Astrocyte (in vitro differentiated cells and primary cell): Measurements from ENCODE around the gene RANBP10. TPM values are rescaled to one million over a fixed set of nuclear protein-coding genes. Genes with fewer than 3 reads are reported as not detected.

Experiments used
- DNase-seq: peaks from one replicate; pipeline ENCODE4 v3.0.0-alpha.2; 2010; ENCODE audit warnings: low read depth
- FAIRE-seq: peaks from 2 replicates; lab custom pipeline; 2011; peaks lifted over from hg19 to GRCh38; lab: Jason Lieb, UNC
- H2AFZ ChIP-seq: 2 replicates; pipeline ENCODE4 v1.6.0; 2012; ENCODE audit warnings: low read depth, low read length, inconsistent platforms
- H3K27ac ChIP-seq: 2 replicates; pipeline ENCODE4 v1.5.1; 2011; ENCODE audit warnings: low read depth, low read length, inconsistent platforms
- H3K27me3 ChIP-seq: 2 replicates; pipeline ENCODE4 v1.6.0; 2011; ENCODE audit warnings: low read length, inconsistent platforms; ENCODE audit not compliant: insufficient read depth
- H3K36me3 ChIP-seq: 2 replicates; pipeline ENCODE4 v1.5.1; 2011; ENCODE audit warnings: low read length, inconsistent platforms; ENCODE audit not compliant: insufficient read depth
- H3K4me1 ChIP-seq: 2 replicates; pipeline ENCODE4 v1.5.1; 2011; ENCODE audit warnings: low read length, inconsistent platforms; ENCODE audit not compliant: insufficient read depth
- H3K4me2 ChIP-seq: 2 replicates; pipeline ENCODE4 v1.6.0; 2012; ENCODE audit warnings: low read length, inconsistent platforms
- H3K4me3 ChIP-seq: 2 replicates; pipeline ENCODE4 v1.5.1; 2011; ENCODE audit warnings: low read depth, mild to moderate bottlenecking, low read length, inconsistent platforms; ENCODE audit not compliant: insufficient read depth
- H3K79me2 ChIP-seq: 2 replicates; pipeline ENCODE4 v1.6.0; 2012; ENCODE audit warnings: mild to moderate bottlenecking, low read length, inconsistent platforms; ENCODE audit not compliant: insufficient read depth
- H3K9ac ChIP-seq: 2 replicates; pipeline ENCODE4 v1.6.0; 2012; ENCODE audit warnings: mild to moderate bottlenecking, low read length, inconsistent platforms
- H3K9me3 ChIP-seq: 2 replicates; pipeline ENCODE4 v1.5.1; 2012; ENCODE audit warnings: low read depth, mild to moderate bottlenecking, low read length, inconsistent platforms; ENCODE audit not compliant: insufficient read depth
- H4K20me1 ChIP-seq: 2 replicates; pipeline ENCODE4 v1.6.0; 2012; ENCODE audit warnings: low read length, inconsistent platforms; ENCODE audit not compliant: insufficient read depth
- H3K27ac Mint-ChIP-seq: one replicate; pipeline ENCODE4 v1.8.0; 2021; ENCODE audit warnings: mild to moderate bottlenecking, mixed read lengths; ENCODE audit not compliant: unreplicated experiment
- H3K27me3 Mint-ChIP-seq: one replicate; pipeline ENCODE4 v1.8.0; 2021; ENCODE audit warnings: low read depth, mixed read lengths; ENCODE audit not compliant: unreplicated experiment
- H3K36me3 Mint-ChIP-seq: one replicate; pipeline ENCODE4 v1.8.0; 2021; ENCODE audit warnings: low read depth, mixed read lengths; ENCODE audit not compliant: unreplicated experiment
- H3K4me1 Mint-ChIP-seq: one replicate; pipeline ENCODE4 v1.8.0; 2021; ENCODE audit warnings: low read depth, mixed read lengths; ENCODE audit not compliant: unreplicated experiment
- H3K4me3 Mint-ChIP-seq: one replicate; pipeline ENCODE4 v1.8.0; 2021; ENCODE audit warnings: mild to moderate bottlenecking, moderate library complexity, mixed read lengths; ENCODE audit not compliant: unreplicated experiment
- H3K9me3 Mint-ChIP-seq: one replicate; pipeline ENCODE4 v1.8.0; 2021; ENCODE audit warnings: mild to moderate bottlenecking, mixed read lengths; ENCODE audit not compliant: unreplicated experiment
- EZH2 ChIP-seq: IDR thresholded peaks from 2 replicates; pipeline ENCODE4 v1.6.1; 2012; ENCODE audit warnings: mild to moderate bottlenecking, low read length, inconsistent platforms; ENCODE audit not compliant: insufficient read depth
- total RNA-seq: library from RNA; stranded (reverse); gene quantifications from 2 replicates; pipeline ENCODE4 v1.2.1, GENCODE V29; 2021
- TF ChIP-seq, protein P1 (sequence below): IDR thresholded peaks from 2 replicates; pipeline ENCODE4 v1.5.1; 2011; ENCODE audit warnings: low read depth, mild to moderate bottlenecking, inconsistent platforms, low read length, moderate library complexity; ENCODE audit not compliant: insufficient read depth

Gene RANBP10
- total RNA-seq, 1 donor from 2014 or later: 14.2 TPM

DNA sequence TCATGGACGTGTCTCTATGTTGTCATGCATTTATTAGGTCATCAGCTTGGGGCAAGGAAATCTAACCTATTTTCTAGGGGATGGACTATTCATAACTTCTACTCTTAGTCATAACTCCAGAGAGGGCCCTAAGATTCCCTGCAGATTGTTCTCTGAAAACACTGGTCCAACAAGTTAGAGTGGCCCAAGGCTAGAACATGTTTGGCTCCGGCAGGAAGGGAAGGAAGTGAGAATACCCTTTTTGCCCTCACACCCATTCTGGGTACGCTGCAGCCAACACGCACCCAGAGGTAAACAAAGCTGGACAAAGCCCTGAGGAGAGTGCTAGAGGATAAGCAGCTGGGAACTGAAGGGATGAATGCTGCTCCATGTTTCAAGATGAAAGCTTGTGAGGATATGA lies 129.8 kb downstream of the RANBP10 start:
- TF ChIP-seq, protein P1, sequence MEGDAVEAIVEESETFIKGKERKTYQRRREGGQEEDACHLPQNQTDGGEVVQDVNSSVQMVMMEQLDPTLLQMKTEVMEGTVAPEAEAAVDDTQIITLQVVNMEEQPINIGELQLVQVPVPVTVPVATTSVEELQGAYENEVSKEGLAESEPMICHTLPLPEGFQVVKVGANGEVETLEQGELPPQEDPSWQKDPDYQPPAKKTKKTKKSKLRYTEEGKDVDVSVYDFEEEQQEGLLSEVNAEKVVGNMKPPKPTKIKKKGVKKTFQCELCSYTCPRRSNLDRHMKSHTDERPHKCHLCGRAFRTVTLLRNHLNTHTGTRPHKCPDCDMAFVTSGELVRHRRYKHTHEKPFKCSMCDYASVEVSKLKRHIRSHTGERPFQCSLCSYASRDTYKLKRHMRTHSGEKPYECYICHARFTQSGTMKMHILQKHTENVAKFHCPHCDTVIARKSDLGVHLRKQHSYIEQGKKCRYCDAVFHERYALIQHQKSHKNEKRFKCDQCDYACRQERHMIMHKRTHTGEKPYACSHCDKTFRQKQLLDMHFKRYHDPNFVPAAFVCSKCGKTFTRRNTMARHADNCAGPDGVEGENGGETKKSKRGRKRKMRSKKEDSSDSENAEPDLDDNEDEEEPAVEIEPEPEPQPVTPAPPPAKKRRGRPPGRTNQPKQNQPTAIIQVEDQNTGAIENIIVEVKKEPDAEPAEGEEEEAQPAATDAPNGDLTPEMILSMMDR: no peak
- TF ChIP-seq EZH2: no peak
- peaks cover 16% of the 10 kb centered on the region for H3K36me3 Mint-ChIP-seq
- no peak overlapping the region for H3K27ac Mint-ChIP-seq
- no peak for FAIRE-seq
- H3K4me3 ChIP-seq: no peak overlapping the region
- no peak overlapping the region for H3K9ac ChIP-seq
- no peaks in the 10 kb centered on the region for H3K79me2 ChIP-seq
- H3K36me3 ChIP-seq: no peaks in the 10 kb centered on the region
- H3K4me1 ChIP-seq: peaks cover 7% of the 10 kb centered on the region
- no peaks in the 10 kb centered on the region for H3K4me1 Mint-ChIP-seq
- no peaks in the 10 kb centered on the region for H3K9me3 Mint-ChIP-seq
- H3K27me3 Mint-ChIP-seq: no peaks in the 10 kb centered on the region
- H3K4me2 ChIP-seq: no peak overlapping the region
- no peaks in the 10 kb centered on the region for H3K9me3 ChIP-seq
- H4K20me1 ChIP-seq: peaks cover 9% of the 10 kb centered on the region
- no peak for DNase-seq
- H3K27ac ChIP-seq: no peak overlapping the region
- no peak overlapping the region for H2AFZ ChIP-seq
- H3K27me3 ChIP-seq: no peaks in the 10 kb centered on the region
- no peak overlapping the region for H3K4me3 Mint-ChIP-seq

- Histone ChIP-seq H3K27ac (no peak overlapping the region), H2AFZ (no peak overlapping the region), H4K20me1 (peaks cover 7% of the 10 kb centered on the region), H3K9ac (no peak overlapping the region), H3K4me3 (no peak overlapping the region), H3K9me3 (no peaks in the 10 kb centered on the region), H3K79me2 (no peaks in the 10 kb centered on the region), H3K4me2 (no peak overlapping the region), H3K36me3 (no peaks in the 10 kb centered on the region), H3K4me1 (peaks cover 7% of the 10 kb centered on the region), H3K27me3 (no peaks in the 10 kb centered on the region)
- Mint-ChIP-seq H3K27ac (no peak overlapping the region), H3K9me3 (no peaks in the 10 kb centered on the region), H3K27me3 (no peaks in the 10 kb centered on the region), H3K4me1 (no peaks in the 10 kb centered on the region), H3K36me3 (peaks cover 13% of the 10 kb centered on the region), H3K4me3 (no peak overlapping the region)
- no peak for FAIRE-seq
- DNase-seq: no peak
- TF ChIP-seq, protein P1: no peak
- no peak for TF ChIP-seq EZH2
Observed at GRCh38 chr16:67675999-67676398, 130.4 kb downstream of the RANBP10 start.

- Histone ChIP-seq H3K27ac (no peak overlapping the region), H3K4me1 (peaks cover 7% of the 10 kb centered on the region), H3K27me3 (no peaks in the 10 kb centered on the region), H3K4me3 (no peak overlapping the region), H3K9ac (no peak overlapping the region), H4K20me1 (peaks cover 7% of the 10 kb centered on the region), H3K79me2 (no peaks in the 10 kb centered on the region), H3K36me3 (no peaks in the 10 kb centered on the region), H3K4me2 (no peak overlapping the region), H2AFZ (no peak overlapping the region), H3K9me3 (no peaks in the 10 kb centered on the region)
- Mint-ChIP-seq H3K9me3 (no peaks in the 10 kb centered on the region), H3K36me3 (peaks cover 13% of the 10 kb centered on the region), H3K27ac (no peak overlapping the region), H3K4me1 (no peaks in the 10 kb centered on the region), H3K27me3 (no peaks in the 10 kb centered on the region), H3K4me3 (no peak overlapping the region)
- TF ChIP-seq EZH2: no peak
- DNase-seq (no peak), FAIRE-seq (no peak)
Observed at GRCh38 chr16:67675579-67675935, 130.8 kb downstream of the RANBP10 start.
